Right lobe of liver (tissue), 6 donors: ENCODE results near the gene TACR3. TPM values are rescaled to one million over a fixed set of nuclear protein-coding genes. Genes with fewer than 3 reads are reported as not detected.

ENCODE experiments used
- ATAC-seq, 4 donors: fragments of 200-7000 bp; cut with Tn5 transposase; one replicate each; pipeline ENCODE4 v1.9.1; 2020; ENCODE audit warnings: mild to moderate bottlenecking in 4 of 4, moderate library complexity in 4 of 4
- DNase-seq, 3 donors: peaks; one replicate each; pipeline ENCODE4 v3.0.0-alpha.2; 2020
- H3K27ac ChIP-seq, 3 donors: fragments of 200-600 bp; one replicate each; pipeline ENCODE4 v1.8.0; 2022
- H3K27me3 ChIP-seq, 2 donors: fragments of 200-600 bp; one replicate each; pipeline ENCODE4 v1.8.0; 2022
- H3K36me3 ChIP-seq, 4 donors: fragments of 200-600 bp; sonication (generic) in 1 of 4; one replicate each; pipeline versions ENCODE4 v1.5.1 to v1.8.0; 2017 to 2022; ENCODE audit warnings: control low read depth in 1 of 4
- H3K4me1 ChIP-seq, 4 donors: fragments of 200-600 bp; sonication (generic) in 1 of 4; one replicate each; pipeline versions ENCODE4 v1.5.1 to v1.8.0; 2017 to 2022; ENCODE audit warnings: control low read depth in 1 of 4
- H3K4me3 ChIP-seq, 3 donors: fragments of 200-600 bp; one replicate each; pipeline ENCODE4 v1.8.0; 2022
- H3K9me3 ChIP-seq, 4 donors: fragments of 200-600 bp; sonication (generic) in 1 of 4; one replicate each; pipeline versions ENCODE4 v1.5.1 to v1.8.0; 2017 to 2022; ENCODE audit warnings: control low read depth in 1 of 4
- CTCF ChIP-seq, 4 donors: fragments of 200-600 bp in 3 of 4; fragments of 450-650 bp in 1 of 4; IDR thresholded peaks; one replicate each; pipeline versions ENCODE4 v1.5.1 to v1.8.0; 2016 to 2022; ENCODE audit warnings: antibody characterized with exemption in 4 of 4, mild to moderate bottlenecking in 2 of 4
- POLR2A ChIP-seq: fragments of 450-650 bp; IDR thresholded peaks from one replicate; pipeline ENCODE4 v1.6.1; 2017; ENCODE audit warnings: antibody characterized with exemption, mild to moderate bottlenecking
- WGBS: methylation state at CpG from one replicate; pipeline ENCODE4 v1.1.6; 2018; ENCODE audit warnings: low coverage, low lambda C conversion rate; ENCODE audit not compliant: insufficient coverage; ENCODE audit errors: missing lambda C conversion rate; 5-methylcytosine and 5-hydroxymethylcytosine counted together
- intact Hi-C, 2 donors: fragments of 100-400 bp; cut with DNase I; formaldehyde crosslinking; loops; one replicate each; pipeline versions ENCODE4 v1.11.2 to v1.14.1; 2022
- long read RNA-seq: library from polyadenylated mRNA; unstranded; transcript quantifications from one replicate; pipeline ENCODE4 v2.0.0, GENCODE V29; 2019
- total RNA-seq, 6 experiments: library from RNA; depleted of rRNA in 2 of 6; stranded (reverse); fragments of >200 nt in 2 of 6; fragmentation: NEBNext Ultra II Directional in 3 of 6; extraction: Animal tissue kit (Norgen Biotek cat#: 25700) in 3 of 6; gene quantifications; one replicate each; pipeline versions ENCODE4 v1.1.0 to v1.2.4, GENCODE V29; 2016 to 2023
- donor health status: DM: no; HTN: yes; CAD: no.
- donor health status: DM: no; HTN: no; CAD: no.
- donor health status: DM: no; HTN: no; CAD: no.
- donor health status: DM: no; HTN: yes; CAD: no.
- donor health status: DM: no; HTN: yes; CAD: no.

The TACR3 gene
- total RNA-seq = not detected
- long read RNA-seq = 0 reads

- H3K27ac ChIP-seq = no peak within 1 kb of the TSS
- intact Hi-C loops = no loop called here
- no peak within 1 kb of the TSS for H3K4me3 ChIP-seq
- H3K36me3 ChIP-seq = no peaks in the 10 kb centered on the region
- DNase-seq (no peak), ATAC-seq (no peak)
- WGBS = 3% methylated on average over 11 of the region's 20 CpGs
- no peaks in the 10 kb centered on the region for H3K27me3 ChIP-seq
- H3K9me3 ChIP-seq = no peaks in the 10 kb centered on the region
- TF ChIP-seq POLR2A (no peak), CTCF (IDR thresholded peaks at IDR 0.05) (no peak)
- H3K4me1 ChIP-seq = no peaks in the 10 kb centered on the region
Measured at GRCh38 chr4:103719830-103720207, at the start of gene TACR3. TSS of gene TACR3 (minus strand) at chr4:103719985. CDS start at chr4:103719675, 310 bp downstream.

- Histone ChIP-seq H3K9me3 (no peaks in the 10 kb centered on the region), H3K27ac (no peak overlapping the region), H3K4me1 (no peaks in the 10 kb centered on the region), H3K27me3 (no peaks in the 10 kb centered on the region), H3K4me3 (no peak overlapping the region), H3K36me3 (no peaks in the 10 kb centered on the region)
- TF ChIP-seq POLR2A = no peak
- no peak for TF ChIP-seq CTCF (IDR thresholded peaks at IDR 0.05)
- WGBS = 41% methylated on average over 2 of the region's 2 CpGs
- no peak for ATAC-seq
- no peak for DNase-seq
- intact Hi-C loops = no loop called here
Measured at GRCh38 chr4:103757631-103758030, 37.8 kb upstream of the TACR3 start.

- DNase-seq (no peak), ATAC-seq (no peak)
- no peaks in the 10 kb centered on the region for H3K9me3 ChIP-seq
- H3K27me3 ChIP-seq = no peaks in the 10 kb centered on the region
- intact Hi-C loops = no loop called here
- no peaks in the 10 kb centered on the region for H3K4me1 ChIP-seq
- TF ChIP-seq CTCF (IDR thresholded peaks at IDR 0.05) (no peak), POLR2A (no peak)
- H3K4me3 ChIP-seq = no peak overlapping the region
- no peak overlapping the region for H3K27ac ChIP-seq
- H3K36me3 ChIP-seq = no peaks in the 10 kb centered on the region
Measured at GRCh38 chr4:103756741-103757140, 37.0 kb upstream of the TACR3 start.

GRCh38 chr4:103754844-103755243 is 35.1 kb upstream of the TACR3 start:
- ATAC-seq = peak in 1 of 4 donors; percentile 47
- intact Hi-C loops = no loop called here
- H3K4me3 ChIP-seq = no peak overlapping the region
- DNase-seq = no peak
- no peak for TF ChIP-seq POLR2A
- TF ChIP-seq CTCF (IDR thresholded peaks at IDR 0.05) = no peak
- WGBS = 74% methylated on average over 3 of the region's 3 CpGs
- H3K36me3 ChIP-seq = no peaks in the 10 kb centered on the region
- H3K4me1 ChIP-seq = no peaks in the 10 kb centered on the region
- no peaks in the 10 kb centered on the region for H3K27me3 ChIP-seq
- no peaks in the 10 kb centered on the region for H3K9me3 ChIP-seq
- no peak overlapping the region for H3K27ac ChIP-seq
